Nephron progenitor cell (in vitro differentiated cells): Measurements from ENCODE around the gene MOG.

Experiments
- DNase-seq: peaks from one replicate; pipeline ENCODE4 v3.0.0; 2021
- H3K27ac Mint-ChIP-seq: 2 replicates; pipeline ENCODE4 v1.8.0; 2021; ENCODE audit warnings: mild to moderate bottlenecking, moderate library complexity, mixed read lengths
- H3K27me3 Mint-ChIP-seq: 2 replicates; pipeline ENCODE4 v1.8.0; 2021; ENCODE audit warnings: mild to moderate bottlenecking, low read depth, mixed read lengths; ENCODE audit not compliant: poor library complexity
- H3K36me3 Mint-ChIP-seq: 2 replicates; pipeline ENCODE4 v1.8.0; 2021; ENCODE audit warnings: low read depth, mixed read lengths
- H3K4me1 Mint-ChIP-seq: 2 replicates; pipeline ENCODE4 v1.8.0; 2021; ENCODE audit warnings: mixed read lengths
- H3K4me3 Mint-ChIP-seq: 2 replicates; pipeline ENCODE4 v1.8.0; 2021; ENCODE audit warnings: mild to moderate bottlenecking, moderate library complexity, mixed read lengths
- H3K9me3 Mint-ChIP-seq: 2 replicates; pipeline ENCODE4 v1.8.0; 2021; ENCODE audit warnings: mild to moderate bottlenecking, moderate library complexity, mixed read lengths
- CTCF ChIP-seq: fragments of 200-600 bp; sonication (generic); IDR thresholded peaks from 2 replicates; pipeline ENCODE4 v1.5.0; 2021; ENCODE audit warnings: antibody characterized with exemption

The MOG gene

GRCh38 chr6:29708432-29709179, 51.7 kb downstream of the MOG start:
- Mint-ChIP-seq H3K27ac (no peak overlapping the region), H3K4me3 (no peak overlapping the region), H3K4me1 (no peaks in the 10 kb centered on the region), H3K9me3 (no peaks in the 10 kb centered on the region), H3K27me3 (peaks cover 73% of the 10 kb centered on the region), H3K36me3 (no peaks in the 10 kb centered on the region)
- TF ChIP-seq CTCF: no peak
- DNase-seq: no peak

- DNase-seq: no peak
- Mint-ChIP-seq H3K27ac (no peak overlapping the region), H3K36me3 (no peaks in the 10 kb centered on the region), H3K4me3 (no peak overlapping the region), H3K27me3 (peaks cover 73% of the 10 kb centered on the region), H3K9me3 (no peaks in the 10 kb centered on the region), H3K4me1 (no peaks in the 10 kb centered on the region)
- TF ChIP-seq CTCF: no peak
Measured at GRCh38 chr6:29709188-29709587, 52.3 kb downstream of the MOG start.

- Mint-ChIP-seq H3K36me3 (no peaks in the 10 kb centered on the region), H3K4me1 (no peaks in the 10 kb centered on the region), H3K9me3 (no peaks in the 10 kb centered on the region), H3K4me3 (no peak overlapping the region), H3K27me3 (peaks cover 73% of the 10 kb centered on the region), H3K27ac (no peak overlapping the region)
- no peak for DNase-seq
- no peak for TF ChIP-seq CTCF
Measured at GRCh38 chr6:29710281-29710941, 53.5 kb downstream of the MOG start.

- Mint-ChIP-seq H3K36me3 (no peaks in the 10 kb centered on the region), H3K27ac (no peak overlapping the region), H3K4me1 (no peaks in the 10 kb centered on the region), H3K9me3 (peaks cover 13% of the 10 kb centered on the region), H3K4me3 (no peak overlapping the region), H3K27me3 (peaks cover 66% of the 10 kb centered on the region)
- DNase-seq: no peak
- no peak for TF ChIP-seq CTCF
Measured at GRCh38 chr6:29720863-29721262, 64.0 kb downstream of the MOG start.
